Left ventricle myocardium inferior (tissue), 1 donor: ENCODE measurements around the gene SREBF1. TPM values are rescaled to one million over a fixed set of nuclear protein-coding genes. Genes with fewer than 3 reads are reported as not detected.

Experiments
- DNase-seq: peaks from one replicate; pipeline ENCODE4 v3.0.0-alpha.2; 2020
- H3K27ac ChIP-seq: fragments of 200-600 bp; replicated peaks from 2 replicates; pipeline ENCODE4 v1.8.0; 2021
- H3K27me3 ChIP-seq: fragments of 200-600 bp; 2 replicates; pipeline ENCODE4 v1.8.0; 2021; ENCODE audit warnings: low read depth
- H3K36me3 ChIP-seq: fragments of 200-600 bp; 2 replicates; pipeline ENCODE4 v1.8.0; 2021
- H3K4me1 ChIP-seq: fragments of 200-600 bp; 2 replicates; pipeline ENCODE4 v1.8.0; 2021
- H3K4me3 ChIP-seq: fragments of 200-600 bp; 2 replicates; pipeline ENCODE4 v1.8.0; 2021; ENCODE audit warnings: mild to moderate bottlenecking, moderate library complexity
- H3K9me3 ChIP-seq: fragments of 200-600 bp; replicated peaks from 2 replicates; pipeline ENCODE4 v1.8.0; 2021
- intact Hi-C: fragments of 100-400 bp; cut with micrococcal nuclease; formaldehyde crosslinking; loops from one replicate; pipeline ENCODE4 v1.11.0; 2022
- total RNA-seq: library from RNA; stranded (reverse); fragmentation: NEBNext Ultra II Directional; extraction: Animal tissue kit (Norgen Biotek cat#: 25700); gene quantifications from one replicate; pipeline ENCODE4 v1.2.1, GENCODE V29; 2021
- TF ChIP-seq, protein P1 (sequence below): fragments of 200-600 bp; IDR thresholded peaks from 2 replicates; pipeline ENCODE4 v1.8.0; 2021; ENCODE audit warnings: antibody characterized with exemption, mild to moderate bottlenecking, borderline replicate concordance
- donor health status: DM: no; HTN: yes; CAD: no; lungs with severe emphysema.

Gene SREBF1
- total RNA-seq, 1 donor from 2014 or later = 10.2 TPM

DNA sequence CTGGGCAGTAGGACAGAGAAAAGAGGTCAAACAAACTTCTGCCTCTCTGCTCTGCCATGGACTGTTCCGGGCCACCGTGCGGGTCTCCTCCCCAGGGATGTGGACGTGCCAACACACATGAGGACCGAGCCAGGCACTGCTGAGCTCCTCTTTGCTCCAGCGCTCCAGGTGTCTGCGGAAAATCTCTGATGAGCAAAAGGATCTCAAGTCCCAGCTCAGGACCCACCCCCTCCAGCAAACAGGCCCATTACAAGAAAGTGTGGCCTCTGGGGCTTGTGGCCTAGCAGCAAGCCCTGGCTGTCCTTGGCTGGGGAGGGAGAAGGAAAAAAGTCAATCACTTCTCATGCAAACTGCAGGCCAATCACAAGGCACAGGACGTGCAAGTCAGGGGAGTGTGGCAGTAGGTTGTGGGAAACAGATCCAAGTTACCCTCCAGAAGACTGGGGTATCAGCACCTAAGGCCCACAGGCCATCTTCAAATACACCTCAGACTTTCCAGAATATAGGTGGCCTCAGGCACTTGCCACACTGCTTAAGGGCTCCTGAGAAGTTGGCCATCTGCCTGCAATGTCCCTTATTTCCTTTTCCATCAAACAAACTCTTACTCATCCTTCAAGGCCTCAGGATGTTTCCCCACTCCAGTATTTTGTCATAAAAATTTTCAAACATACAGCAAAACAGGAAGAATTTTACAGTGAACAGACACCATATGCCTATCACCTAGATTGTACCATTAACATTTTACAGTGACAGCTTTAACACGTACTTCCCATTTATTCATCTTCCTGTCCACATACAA is 36.0 kb upstream of the SREBF1 start:
- peaks cover 86% of the 10 kb centered on the region for H3K4me1 ChIP-seq
- peaks cover 13% of the 10 kb centered on the region for H3K36me3 ChIP-seq
- H3K27ac ChIP-seq = peak overlapping the region; percentile 94
- H3K9me3 ChIP-seq = no peaks in the 10 kb centered on the region
- no peak overlapping the region for H3K4me3 ChIP-seq
- intact Hi-C loops = no loop called here
- TF ChIP-seq, protein P1, sequence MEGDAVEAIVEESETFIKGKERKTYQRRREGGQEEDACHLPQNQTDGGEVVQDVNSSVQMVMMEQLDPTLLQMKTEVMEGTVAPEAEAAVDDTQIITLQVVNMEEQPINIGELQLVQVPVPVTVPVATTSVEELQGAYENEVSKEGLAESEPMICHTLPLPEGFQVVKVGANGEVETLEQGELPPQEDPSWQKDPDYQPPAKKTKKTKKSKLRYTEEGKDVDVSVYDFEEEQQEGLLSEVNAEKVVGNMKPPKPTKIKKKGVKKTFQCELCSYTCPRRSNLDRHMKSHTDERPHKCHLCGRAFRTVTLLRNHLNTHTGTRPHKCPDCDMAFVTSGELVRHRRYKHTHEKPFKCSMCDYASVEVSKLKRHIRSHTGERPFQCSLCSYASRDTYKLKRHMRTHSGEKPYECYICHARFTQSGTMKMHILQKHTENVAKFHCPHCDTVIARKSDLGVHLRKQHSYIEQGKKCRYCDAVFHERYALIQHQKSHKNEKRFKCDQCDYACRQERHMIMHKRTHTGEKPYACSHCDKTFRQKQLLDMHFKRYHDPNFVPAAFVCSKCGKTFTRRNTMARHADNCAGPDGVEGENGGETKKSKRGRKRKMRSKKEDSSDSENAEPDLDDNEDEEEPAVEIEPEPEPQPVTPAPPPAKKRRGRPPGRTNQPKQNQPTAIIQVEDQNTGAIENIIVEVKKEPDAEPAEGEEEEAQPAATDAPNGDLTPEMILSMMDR = no peak
- no peak for DNase-seq
- no peaks in the 10 kb centered on the region for H3K27me3 ChIP-seq

DNA sequence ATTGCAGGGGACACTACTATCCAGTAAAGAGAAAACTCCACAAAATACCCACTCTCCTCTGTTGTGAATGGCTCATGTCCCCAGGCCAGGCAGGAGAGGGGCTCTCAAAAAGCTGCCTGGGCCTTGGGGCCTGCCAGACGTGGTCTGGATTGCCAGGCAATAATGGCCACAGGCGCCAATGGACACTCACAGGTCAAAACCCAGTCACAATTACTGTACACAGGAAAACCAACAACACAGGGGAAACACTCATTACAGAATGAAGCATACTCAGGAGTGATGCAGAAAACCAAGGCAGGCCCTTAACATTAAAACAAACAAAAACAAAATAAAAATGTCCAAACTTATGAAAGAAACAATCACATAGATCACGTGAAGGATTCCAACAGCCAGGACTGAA is 35.1 kb upstream of the SREBF1 start:
- peaks cover 86% of the 10 kb centered on the region for H3K4me1 ChIP-seq
- H3K9me3 ChIP-seq = no peaks in the 10 kb centered on the region
- H3K27ac ChIP-seq = no peak overlapping the region
- DNase-seq = no peak
- H3K4me3 ChIP-seq = no peak overlapping the region
- H3K36me3 ChIP-seq = peaks cover 21% of the 10 kb centered on the region
- TF ChIP-seq, protein P1 = no peak
- H3K27me3 ChIP-seq = no peaks in the 10 kb centered on the region
- intact Hi-C loops = no loop called here

DNA sequence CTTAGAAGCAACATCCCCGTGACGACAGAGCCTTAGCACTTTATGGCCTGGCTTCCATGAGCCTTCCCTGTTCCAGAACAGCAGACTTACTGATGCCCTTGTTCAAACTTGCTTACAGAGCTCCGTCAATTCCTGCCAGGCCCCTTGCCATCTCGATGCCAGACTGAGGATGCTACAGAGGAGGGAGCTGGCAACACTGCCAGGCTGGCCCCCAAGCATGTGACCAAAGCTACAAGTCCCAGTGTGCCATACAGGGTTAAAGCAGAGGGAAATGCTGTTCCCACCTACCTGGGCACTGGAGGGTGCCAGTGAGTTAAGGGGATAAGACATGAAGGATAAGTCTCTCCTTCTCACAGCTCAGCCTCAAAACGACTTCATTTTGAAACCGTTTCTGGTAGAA is 33.5 kb upstream of the SREBF1 start:
- H3K36me3 ChIP-seq = peaks cover 26% of the 10 kb centered on the region
- intact Hi-C loops = no loop called here
- peaks cover 71% of the 10 kb centered on the region for H3K4me1 ChIP-seq
- no peak for DNase-seq
- no peaks in the 10 kb centered on the region for H3K9me3 ChIP-seq
- H3K4me3 ChIP-seq = no peak overlapping the region
- H3K27ac ChIP-seq = peak overlapping the region; percentile 77
- TF ChIP-seq, protein P1 = no peak
- H3K27me3 ChIP-seq = no peaks in the 10 kb centered on the region

DNA sequence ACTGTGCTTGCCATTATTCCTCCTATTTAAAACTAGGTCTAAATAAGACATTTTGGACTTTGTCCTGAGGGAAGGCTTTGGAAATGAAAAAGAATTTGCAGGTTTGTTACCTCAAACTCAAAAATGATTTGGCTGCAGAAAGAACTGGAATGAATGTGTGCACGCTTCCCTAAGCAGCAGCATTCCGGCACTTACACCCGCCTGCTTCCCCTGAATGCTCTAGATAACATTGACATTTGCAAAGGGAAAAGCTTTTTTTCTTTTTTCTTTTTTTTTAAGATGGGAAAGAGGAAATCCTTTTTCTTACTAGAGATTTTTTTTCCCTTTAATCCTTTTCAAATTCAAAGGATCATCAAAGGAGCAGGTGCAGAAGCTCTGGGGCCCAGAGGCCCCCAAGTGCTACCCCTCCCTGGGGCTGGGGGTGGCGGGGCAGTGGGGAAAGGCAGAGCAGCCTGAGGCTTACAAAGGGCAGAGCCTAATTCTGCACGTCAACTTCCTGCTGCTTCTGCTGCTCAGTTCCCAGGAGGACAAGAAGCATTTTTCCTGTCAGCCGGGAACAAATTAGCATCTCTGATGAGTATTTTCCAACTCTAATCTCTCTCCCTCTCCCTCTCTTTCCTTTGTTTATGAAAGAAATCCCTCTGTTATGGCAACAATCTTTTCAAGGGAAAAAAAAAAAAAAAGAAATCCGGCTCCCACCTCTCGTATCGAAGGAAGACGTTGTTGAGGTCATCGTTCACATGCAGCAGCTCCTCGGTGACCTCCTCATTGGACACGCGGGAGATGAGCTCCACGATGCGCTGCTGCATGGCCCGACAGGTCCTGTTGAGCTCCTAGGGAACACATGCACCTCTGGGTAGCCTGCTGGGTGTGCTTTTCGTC is 32.1 kb upstream of the SREBF1 start:
- DNase-seq = no peak
- Histone ChIP-seq H3K27ac (peak overlapping the region; percentile 77), H3K4me1 (peaks cover 58% of the 10 kb centered on the region), H3K27me3 (no peaks in the 10 kb centered on the region), H3K4me3 (peak overlapping the region; percentile 6), H3K9me3 (no peaks in the 10 kb centered on the region), H3K36me3 (peaks cover 30% of the 10 kb centered on the region)
- intact Hi-C loops = no loop called here
- TF ChIP-seq, protein P1 = no peak

DNA sequence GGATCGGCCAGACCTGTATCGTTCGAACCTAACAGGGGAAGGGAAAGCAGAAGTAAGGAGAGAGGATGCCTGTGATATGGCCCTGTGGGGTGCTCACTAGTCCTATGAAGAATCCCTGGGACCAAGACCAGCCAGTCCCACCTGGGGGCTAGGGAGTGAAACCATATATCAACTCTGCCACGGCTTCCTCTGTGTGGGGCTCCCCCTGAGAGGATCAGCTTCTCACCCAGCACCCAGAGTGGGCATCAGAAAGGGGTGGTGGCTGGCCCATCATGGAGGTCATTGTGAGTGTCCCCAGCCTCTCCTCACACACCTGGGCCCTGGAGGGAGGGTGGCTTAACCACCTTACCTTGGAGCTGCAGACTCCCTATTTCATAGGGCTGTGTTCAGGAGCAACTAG is 30.1 kb upstream of the SREBF1 start:
- intact Hi-C loops = no loop called here
- Histone ChIP-seq H3K4me3 (no peak overlapping the region), H3K9me3 (no peaks in the 10 kb centered on the region), H3K4me1 (peaks cover 39% of the 10 kb centered on the region), H3K27me3 (no peaks in the 10 kb centered on the region), H3K36me3 (peaks cover 46% of the 10 kb centered on the region), H3K27ac (no peak overlapping the region)
- TF ChIP-seq, protein P1 = no peak
- DNase-seq = no peak
